Hematopoietic multipotent progenitor cell treated with erythropoietin and hydrocortisone succinate and interleukin-3 and kit ligand, for 6 days (in vitro differentiated cells): ENCODE results near the gene FHIT.
"Not testable (repeated sequence)": the region's sequence is repeated elsewhere in the genome, so short reads cannot be mapped to it uniquely, and the experiment has no call there.

Source experiments
- DNase-seq: peaks from one replicate; pipeline ENCODE4 v3.0.0-alpha.2; 2015

FHIT gene

DNA sequence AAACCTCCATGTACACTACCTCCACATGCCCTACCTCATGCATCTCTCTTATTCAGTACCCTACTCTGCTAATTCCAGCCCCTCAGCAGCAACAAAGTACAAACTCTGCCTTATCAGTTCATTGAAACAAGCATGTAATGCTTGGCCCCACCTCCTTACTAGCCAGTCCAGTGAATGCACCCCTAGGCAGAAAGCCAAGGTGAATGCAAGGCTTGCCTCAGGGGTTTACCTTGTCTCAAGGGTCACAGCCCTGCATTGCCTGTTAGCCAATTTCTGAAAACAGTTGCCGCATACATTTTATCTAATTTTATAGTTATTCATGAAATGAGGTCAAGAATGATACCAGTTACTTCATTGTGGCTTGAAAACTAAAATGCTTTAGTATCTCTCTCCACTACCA, 576.4 kb downstream of the FHIT start:
- DNase-seq, result no peak

DNA sequence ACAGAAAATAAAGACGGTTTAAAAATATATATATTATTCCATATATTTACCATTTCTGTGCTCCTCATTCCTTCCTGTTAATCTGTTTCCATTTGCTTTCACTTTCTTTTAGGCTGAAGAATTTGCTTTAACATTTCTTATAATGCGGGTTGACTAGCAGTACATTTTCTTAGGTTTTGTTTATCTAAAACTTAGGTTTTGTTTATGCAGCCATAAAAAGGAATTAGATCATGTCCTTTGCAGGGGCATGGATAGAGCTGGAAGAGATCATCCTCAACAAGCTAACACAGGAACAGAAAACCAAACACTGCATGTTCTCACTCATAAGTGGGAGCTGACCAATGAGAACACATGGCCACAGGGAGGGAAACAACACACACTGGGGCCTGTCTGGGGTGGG, 578.1 kb downstream of the FHIT start:
- no peak for DNase-seq

DNA sequence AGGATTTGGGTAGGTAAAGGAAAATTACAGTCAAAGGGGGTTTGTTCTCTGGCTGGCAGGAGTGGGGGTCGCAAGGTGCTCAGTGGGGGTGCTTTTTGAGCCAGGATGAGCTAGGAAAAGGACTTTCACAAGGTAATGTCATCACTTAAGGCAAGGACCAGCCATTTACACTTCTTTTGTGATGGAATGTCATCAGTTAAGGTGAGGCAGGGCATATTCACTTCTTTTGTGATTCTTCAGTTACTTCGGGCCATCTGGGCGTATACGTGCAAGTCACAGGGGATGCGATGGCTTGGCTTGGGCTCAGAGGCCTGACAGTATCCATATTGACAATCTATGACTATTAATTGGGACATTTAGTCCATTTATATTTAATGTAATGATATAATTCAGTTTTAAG, 578.9 kb downstream of the FHIT start:
- not testable (repeated sequence) for DNase-seq

DNA sequence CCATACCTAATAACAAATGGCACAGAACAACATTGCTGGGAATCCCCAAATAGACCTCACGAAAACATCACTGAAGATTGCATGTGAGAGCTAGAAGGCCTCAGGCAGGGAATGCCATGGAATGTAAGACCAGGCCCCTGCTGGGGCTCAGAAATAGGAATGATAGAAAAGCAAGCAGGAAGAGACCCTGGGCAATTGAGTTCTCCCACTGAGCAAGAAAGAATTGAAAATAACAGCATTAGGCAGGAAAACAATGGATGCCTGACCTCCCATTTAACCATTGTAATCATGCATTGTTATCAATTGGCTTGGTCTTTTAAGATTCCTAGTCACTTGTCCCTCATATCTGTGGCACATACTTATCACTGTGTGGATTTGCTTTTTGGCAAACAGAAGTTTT, 581.6 kb downstream of the FHIT start:
- no peak for DNase-seq

DNA sequence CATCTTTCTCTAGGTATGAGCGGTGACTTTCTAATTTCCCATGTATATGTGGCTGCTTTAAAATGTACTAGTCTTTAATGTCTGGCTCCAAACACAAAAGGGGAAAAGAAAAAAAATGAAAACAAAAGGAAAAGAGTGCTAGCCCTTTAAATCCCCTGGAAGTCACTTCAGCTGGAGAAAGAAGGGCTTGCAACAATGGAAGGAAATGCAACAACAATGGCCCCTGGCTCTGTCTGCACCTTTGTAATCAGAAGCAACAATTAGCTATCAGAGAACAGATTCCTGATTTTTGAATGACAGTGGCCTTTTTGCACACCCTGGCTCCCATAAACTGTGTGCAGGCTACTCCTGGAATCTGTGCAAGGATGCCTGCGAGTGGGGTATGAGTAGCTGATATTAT, 591.2 kb downstream of the FHIT start:
- DNase-seq, result no peak

DNA sequence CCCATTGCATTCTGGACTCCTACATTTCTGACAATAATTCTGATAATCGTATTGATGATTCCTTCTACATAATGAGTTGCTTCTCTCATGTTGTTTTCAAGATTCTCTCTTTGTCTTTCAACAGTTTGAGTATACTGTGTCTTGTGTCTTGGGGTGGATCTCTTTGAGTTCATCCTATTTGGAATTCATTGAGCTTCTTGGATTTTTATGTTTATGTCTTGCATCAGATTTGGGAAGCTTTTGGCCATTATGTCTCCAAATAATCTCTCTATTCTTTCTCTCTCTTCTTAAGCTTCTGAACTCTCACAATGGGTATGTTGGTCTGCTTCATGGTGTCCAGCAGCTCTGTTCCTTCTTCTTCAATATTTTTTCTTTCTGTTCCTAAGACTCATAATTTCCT, 592.2 kb downstream of the FHIT start:
- DNase-seq, result no peak

DNA sequence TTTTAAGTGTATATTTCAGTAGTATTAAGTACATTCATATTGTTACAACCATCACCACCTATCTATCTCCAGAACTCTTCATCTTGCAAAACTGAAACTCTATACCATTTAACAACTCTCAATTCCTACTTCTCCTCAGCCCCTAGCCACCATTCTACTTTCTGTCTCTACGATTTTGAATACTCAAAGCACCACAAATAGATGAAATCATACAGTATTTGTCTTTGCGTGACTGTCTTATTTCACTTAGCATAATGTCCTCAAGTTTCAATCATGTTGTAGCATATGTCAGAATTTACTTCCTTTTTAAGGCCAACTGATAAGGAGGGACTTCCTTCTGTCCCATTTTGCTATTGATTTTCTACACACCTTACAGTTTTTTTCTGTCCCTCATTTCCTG, 593.3 kb downstream of the FHIT start:
- no peak for DNase-seq

DNA sequence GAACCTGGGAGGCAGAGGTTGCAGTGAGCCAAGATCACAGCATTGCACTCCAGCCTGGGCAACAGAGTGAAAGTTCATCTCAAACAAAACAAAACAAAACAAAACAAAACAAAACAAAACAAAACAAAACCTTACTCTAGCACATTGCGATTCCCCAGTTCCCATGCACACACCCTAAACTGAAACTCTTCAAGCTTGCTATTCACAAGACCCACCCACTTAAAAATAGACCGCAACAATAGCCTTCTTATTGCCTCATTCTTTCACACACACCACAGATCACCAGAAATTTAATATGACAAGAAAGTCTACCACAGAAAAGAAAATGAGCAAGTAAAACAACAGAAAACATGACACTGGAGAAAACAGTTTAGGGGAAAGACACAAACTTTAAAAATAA, 598.4 kb downstream of the FHIT start:
- DNase-seq, result no peak

DNA sequence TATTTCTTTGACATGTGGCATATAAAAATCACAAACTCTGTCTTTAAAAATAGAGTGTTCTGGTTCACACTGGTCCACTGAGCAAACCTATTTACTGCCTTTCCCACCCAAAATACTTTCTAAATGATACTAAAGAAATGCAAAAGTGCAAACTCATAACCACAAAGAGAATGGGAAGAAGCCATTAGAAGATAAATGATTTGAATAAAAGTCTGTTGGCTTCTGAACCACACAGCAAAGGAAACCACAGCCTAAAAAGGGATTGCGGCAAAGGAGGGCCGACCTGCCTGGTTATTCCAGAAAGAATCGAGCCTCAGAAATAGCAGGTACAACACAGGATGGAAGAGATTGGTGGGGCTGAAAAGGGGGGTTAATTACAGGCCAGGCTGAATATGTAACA, 599.5 kb downstream of the FHIT start:
- peak; percentile 16 for DNase-seq

DNA sequence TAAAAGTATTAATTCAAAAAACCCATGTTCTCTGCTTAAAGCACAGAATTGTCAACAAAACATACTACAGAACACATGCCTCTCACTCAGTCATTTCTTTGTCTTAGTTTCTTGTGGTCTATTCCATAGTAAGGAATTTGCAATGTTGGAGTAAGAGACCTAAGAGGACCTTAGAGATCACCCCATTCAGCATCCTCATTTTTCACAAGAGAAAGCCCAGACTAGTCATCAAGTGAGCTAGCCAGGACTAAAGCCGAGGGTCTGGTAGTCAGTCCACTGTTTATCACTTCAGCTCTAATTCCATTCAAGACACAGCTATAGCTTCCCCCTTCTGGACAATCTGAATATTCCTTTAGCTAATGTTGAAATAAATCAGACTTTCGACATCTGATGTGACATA, 601.1 kb downstream of the FHIT start:
- DNase-seq, result no peak

DNA sequence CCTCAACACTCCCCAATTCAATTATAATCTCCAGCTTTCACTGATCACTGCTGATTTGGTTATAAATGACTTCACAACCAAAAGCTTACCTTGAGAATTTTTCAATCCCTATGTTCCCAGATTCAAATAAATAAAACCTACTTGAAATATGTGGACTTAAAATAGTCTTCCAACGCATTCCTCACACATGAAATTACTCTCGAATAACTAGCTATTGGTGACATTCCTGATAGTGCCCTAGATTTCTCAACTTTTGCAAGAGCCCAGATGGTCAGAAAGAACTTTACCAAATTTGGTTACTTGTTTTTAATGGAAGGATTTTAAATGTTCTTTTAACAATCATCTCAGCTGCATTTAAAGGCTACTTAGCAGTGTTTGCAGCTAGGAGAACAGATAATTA, 605.5 kb downstream of the FHIT start:
- no peak for DNase-seq

DNA sequence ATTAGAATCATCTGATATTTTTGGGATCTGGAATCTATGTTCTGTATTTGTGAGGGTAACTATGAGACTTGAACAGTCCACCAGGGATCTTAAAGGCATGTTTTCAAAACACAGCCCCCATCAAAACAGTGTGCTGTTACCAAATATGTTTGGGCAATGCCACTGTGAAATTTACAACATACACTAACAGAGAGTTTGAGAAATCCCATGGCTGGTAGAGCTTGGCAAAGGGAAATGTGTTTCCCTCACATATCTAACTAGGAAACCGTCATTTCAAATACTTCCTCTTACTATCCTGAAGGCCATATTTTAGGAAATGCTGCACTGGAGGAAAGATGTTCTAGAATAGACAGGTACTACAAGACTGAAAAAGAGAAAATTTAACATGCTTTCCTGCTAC, 607.4 kb downstream of the FHIT start:
- no peak for DNase-seq

DNA sequence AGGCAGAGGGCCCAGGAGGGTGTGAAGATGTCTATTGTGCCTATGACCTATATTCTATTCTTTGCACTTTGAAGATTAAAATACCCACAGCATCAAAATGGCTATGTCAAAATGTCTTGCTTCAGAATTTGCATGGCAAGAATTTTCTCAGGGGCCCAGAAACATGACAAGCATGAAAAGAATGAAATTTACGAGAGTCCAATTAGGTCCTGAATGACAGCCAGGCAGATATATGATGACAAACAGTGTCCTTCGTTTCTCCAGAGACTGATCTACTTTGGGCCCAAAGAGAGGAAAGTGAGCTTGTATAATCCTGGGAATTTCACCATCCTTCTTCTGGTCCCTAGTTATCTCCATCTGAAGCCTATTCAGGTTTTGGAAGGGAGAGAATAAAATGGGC, 609.9 kb downstream of the FHIT start:
- no peak for DNase-seq

DNA sequence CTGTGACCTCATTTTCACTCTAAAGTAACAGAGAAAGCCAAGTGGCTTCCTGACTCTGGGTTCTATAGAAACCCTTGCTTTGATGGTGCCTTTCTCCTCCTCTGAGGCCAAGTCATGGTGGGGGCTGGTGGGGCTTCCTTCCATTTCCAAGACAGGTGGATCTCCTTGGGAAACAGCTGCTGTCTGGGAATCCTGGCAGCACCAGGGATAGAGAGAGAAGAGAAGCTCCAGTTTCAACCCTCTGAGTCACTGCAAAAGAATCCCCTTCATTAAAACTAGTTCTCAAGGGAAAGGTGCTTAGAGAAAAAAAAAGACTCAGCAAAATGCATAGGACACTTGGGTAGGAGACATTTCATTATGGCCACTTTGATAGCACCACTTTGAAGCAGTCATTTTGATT, 614.4 kb downstream of the FHIT start:
- DNase-seq, result no peak

DNA sequence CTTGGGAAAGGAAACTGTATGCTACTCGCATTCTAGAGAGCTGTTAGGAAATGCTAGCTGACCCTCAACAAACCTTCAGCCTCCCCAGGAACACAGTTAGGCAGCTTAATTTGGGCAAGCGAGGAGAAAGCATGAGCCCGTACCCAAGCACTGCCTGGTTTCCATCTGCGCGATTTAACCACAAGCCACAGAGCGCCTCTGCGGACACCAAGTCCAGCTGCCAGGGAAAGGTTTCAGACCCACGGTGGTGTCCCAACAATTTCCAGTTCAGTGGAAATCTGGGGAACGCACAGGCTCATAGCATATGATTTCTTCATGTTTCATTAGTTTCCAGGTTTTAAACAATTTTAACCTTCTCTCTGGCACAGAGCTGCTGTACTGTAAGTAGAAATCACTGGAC, 617.6 kb downstream of the FHIT start:
- no peak for DNase-seq

DNA sequence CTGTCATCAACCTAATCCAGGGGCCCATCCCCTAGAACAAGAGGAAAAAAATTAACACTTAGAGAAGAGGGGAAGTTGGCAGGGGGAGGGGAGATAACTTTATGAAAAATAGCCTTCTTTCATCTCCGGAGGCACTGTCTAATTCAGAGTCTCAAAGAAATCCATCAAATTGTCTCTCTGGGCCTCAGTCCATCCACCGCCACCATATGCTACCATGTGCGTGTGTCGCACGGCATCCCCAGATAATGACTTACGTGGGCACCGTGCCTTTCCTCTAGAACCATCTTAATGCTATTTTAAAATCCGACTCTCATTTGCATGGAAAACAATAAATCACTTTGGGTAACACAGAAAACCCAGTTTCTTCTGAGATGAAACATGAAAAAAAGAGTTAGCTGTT, 619.7 kb downstream of the FHIT start:
- no peak for DNase-seq

DNA sequence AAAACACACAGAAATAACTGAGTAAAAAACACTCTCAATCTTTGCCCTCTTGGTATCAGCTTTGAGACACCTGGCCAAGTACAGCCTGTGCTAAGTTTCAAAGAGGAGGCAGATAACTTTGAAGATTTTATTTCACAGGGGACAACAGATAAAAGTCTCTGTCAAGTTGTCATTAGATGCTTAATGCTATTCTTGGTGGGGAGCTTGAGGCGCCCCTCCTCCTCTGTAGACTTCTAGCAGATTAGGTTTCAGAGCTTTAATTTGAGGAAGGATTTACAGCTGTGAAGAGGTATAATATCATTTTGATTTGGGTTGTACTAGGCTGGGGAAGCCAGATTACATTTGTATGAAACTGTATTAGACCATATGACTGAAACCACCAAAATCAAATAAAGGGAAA, 620.3 kb downstream of the FHIT start:
- DNase-seq, result no peak

DNA sequence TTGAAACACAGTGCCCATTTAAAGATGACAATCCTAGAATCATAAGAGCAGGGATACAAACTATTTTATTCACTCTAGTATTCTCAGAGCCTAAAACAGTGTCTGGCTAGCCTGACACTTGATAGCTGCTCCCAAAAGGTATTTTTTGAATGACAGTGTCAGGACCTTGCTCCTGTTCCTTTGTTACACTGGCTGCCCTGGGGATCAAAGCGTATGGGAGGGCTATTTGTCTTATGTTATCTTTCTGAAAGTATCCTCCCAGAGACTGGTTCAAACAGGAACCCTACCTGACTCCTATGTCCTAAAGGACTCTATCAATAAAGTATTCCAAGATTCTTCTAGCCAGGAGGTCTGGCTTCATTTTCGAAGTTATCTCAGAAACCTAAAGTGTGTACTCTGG, 621.4 kb downstream of the FHIT start:
- DNase-seq, result no peak

DNA sequence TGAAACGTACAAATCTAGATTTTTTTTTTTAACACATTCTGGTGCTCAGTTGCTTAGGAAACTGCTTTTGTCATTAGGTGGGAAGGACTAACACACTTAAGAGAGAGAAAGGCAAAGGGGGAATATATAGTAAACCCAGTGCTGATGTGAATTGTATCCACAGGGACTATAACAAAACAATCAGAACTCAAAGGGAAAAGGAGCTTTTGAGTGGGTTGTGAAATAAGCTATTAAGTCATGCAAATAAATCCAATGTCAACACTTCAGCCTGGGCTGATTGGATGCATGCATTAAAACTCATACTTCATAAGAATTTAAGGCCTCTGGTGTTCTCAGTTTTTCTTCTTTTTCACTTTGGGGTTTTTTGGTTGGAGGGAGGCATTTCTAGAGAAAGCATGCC, 628.9 kb downstream of the FHIT start:
- DNase-seq, result no peak

DNA sequence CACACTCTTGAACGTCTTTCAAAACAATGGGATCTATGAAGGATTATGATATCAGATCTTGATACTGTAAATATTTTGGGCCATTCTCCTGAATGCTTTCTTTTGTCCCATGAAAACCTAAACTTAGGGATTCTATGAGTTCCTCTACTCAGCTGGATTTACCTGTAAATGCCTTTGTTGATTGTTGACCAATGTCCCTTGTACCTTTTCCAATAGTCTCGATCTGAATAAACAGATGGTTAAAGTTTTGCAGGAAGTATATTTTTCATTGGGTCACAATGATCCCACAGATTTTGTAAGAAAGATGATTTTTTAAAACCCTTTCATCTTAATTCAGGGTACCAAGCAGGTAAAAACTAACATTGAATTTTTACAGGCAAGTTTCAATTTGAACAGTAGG, 634.1 kb downstream of the FHIT start:
- no peak for DNase-seq

DNA sequence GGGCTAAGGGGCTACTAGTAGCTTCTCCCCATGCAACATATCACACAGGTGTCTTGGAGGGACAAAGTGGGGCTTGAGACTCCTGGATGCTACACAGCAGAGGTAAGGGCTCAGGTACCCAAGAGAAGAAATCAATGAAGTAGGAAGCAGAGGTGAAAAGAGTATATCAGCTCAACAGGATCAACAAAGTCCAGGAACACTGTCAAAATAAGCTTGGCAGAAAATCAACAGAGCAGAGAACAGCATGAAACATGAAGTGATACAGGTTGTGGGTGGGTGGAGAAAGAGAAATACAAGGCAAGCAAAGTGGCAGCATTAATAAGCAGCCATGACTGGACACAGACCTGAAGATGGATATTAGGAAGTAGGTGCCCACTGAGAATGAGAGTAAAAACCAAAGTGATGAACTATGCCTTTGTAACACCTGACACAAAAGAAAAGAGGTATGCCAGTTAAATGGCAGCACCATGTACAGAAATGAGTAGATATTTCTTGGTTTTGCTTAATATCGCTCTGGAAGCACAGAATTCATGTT, 637.4 kb downstream of the FHIT start:
- no peak for DNase-seq

DNA sequence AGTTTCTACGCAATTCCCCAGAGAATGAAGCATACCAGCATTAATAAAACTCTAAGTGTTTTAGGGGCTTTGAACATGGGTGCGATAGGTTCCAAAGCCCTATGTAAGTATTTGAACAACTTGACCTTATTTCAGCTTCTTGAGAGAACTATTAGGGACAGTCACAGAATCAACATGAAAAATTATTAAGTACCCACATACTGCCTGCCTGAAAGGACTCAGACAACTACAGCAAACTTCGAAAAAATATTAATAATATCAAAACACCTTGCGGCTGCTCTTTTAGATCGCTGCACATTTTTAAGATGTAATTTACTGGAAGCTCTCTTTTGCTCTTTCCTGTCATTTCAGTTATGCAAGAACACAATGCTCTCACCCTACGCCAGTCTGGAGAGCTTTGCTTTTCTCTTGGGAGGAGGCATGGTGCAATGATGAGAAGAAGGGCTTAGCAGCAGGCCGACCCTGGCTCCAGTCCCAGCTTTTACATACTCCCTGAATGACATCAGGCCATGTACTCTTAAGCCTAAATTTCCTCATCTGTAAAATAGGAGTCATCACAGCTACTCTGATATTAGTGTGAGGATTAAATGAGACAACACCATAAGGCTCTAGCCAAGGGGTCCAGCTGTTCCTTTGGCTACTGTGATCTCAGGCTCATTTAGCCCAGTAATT, 640.7 kb downstream of the FHIT start:
- DNase-seq, result no peak

DNA sequence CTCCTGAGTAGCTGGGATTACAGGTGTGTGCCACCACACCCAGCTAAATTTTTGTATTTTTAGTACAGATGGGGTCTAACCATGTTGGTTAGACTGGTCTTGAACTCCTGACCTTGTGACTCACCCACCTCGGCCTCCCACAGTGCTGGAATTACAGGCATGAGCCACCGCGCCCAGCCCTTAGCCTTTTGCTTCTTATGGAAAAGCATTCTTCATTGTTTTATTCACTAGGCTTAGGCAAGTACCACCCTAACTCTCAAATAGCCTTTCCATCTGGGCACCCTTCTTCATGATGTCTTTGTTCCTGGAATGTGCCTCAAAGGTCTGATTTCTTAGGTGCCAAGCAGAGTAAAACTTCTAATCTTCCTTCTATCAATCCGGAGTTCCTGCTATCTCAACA, 641.8 kb downstream of the FHIT start:
- DNase-seq, result no peak

DNA sequence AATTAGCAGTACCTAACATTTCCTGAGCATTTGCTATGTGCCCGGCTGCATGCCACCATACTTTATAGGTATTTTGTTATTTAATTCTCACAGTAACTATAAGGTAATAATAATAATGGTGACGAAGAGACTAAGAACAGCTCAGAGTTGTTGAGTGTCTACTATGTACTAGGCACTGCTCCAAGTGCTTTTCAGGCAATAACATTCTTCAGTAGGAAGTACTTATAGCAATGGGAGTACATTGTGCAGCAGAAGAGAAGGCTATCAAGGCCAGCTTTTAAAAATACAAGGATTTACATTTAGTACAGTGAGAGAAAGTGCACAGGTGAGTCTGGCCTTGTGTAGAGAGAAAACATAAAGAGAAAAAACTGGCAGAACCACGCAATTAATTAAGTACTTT, 647.4 kb downstream of the FHIT start:
- no peak for DNase-seq

DNA sequence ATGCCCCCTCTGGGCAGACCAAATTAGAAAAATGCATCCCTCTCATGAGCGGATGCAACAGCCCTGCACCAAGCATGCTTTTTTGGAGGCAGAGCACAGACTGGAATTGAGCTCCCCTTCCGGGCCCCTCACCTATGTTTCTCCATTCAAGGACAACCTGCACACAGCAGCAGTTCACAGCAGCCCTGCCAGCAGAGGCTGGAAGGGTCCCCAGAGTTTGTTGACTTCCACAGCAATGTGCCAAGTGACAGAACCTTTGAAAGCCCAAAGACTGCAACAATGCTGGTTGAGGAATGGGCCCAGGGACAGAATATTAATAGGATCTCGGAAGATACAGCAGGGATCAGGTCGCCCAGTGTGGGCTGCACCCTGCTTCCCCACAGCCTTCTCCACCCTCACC, 650.4 kb downstream of the FHIT start:
- DNase-seq, result no peak

DNA sequence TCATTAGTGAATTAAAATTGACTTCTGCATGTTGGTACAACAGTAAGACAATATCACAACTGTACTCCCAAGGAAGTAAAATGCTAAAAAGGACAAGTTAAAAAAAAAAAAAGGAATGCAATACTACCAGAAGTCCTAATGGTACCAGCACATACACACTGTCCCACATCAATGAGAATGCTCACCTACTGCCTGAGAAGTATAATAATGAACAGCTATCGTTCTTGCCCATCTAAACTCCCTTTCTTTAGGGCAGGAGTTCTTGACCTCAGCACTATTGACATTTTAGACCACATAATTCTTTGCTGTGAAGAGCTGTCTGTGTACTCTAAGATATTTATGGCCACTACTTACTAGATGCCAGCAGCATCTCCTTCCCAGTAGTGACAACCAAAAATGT, 651.7 kb downstream of the FHIT start:
- no peak for DNase-seq
